Choroid plexus epithelial cell (primary cell): Measurements from ENCODE around the gene PTPN14.

Experiments
- DNase-seq: peaks from one replicate; pipeline ENCODE4 v3.0.0-alpha.2; 2010; ENCODE audit warnings: low read depth
- H3K4me3 ChIP-seq: 2 replicates; pipeline ENCODE4 v1.5.1; 2011; ENCODE audit warnings: low read depth, mild to moderate bottlenecking, control low read depth, low read length, moderate library complexity
- TF ChIP-seq, protein P1 (sequence below): conservative IDR thresholded peaks from 2 replicates; pipeline ENCODE4 v1.5.1; 2011; ENCODE audit warnings: low read depth, mild to moderate bottlenecking, control low read depth, inconsistent platforms, low read length, moderate library complexity

Gene PTPN14

DNA sequence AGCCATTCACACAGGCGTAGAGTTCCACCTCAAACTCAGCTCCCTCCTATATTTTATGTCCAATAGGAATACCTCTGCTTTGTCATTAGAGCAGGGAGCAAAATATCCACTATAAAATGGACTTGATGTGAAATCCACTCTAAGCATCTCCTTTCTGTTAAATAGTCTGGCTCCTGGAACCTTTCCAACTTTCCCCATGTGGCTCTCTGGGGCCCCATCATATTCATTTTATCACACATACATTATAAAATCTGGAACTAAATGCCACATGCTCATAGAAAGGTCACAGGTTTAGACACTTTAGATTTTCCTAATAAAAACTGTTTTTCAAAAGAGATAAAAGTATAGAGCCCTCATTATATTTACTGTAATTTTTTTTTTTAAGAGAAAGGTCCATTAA is 82.1 kb downstream of the PTPN14 start:
- TF ChIP-seq, protein P1, sequence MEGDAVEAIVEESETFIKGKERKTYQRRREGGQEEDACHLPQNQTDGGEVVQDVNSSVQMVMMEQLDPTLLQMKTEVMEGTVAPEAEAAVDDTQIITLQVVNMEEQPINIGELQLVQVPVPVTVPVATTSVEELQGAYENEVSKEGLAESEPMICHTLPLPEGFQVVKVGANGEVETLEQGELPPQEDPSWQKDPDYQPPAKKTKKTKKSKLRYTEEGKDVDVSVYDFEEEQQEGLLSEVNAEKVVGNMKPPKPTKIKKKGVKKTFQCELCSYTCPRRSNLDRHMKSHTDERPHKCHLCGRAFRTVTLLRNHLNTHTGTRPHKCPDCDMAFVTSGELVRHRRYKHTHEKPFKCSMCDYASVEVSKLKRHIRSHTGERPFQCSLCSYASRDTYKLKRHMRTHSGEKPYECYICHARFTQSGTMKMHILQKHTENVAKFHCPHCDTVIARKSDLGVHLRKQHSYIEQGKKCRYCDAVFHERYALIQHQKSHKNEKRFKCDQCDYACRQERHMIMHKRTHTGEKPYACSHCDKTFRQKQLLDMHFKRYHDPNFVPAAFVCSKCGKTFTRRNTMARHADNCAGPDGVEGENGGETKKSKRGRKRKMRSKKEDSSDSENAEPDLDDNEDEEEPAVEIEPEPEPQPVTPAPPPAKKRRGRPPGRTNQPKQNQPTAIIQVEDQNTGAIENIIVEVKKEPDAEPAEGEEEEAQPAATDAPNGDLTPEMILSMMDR: no peak
- no peak for DNase-seq
- H3K4me3 ChIP-seq: no peak overlapping the region

DNA sequence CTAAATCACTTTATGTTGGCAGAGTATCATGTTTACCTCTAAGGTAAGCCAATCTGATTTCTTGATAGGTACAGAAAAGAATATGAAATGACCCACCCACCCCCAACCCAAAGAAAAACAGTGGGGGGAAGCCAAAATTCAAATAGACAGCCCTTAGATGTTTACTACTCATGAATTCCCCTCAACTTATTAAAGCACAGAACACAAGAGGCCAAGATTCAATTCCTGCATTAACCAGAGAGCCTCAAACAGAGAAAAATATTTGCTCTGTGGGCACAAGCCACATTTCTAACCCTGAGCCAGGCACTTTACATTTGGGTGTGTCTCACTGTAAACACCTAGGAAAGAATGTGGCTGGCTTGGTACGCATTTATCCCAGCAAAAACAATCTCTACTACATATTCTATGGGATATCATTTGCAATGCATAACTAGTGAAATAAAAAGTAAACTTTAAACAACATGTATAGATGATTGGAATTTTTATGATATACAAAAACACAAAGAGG is 84.3 kb downstream of the PTPN14 start:
- no peak overlapping the region for H3K4me3 ChIP-seq
- TF ChIP-seq, protein P1: no peak
- DNase-seq: no peak

DNA sequence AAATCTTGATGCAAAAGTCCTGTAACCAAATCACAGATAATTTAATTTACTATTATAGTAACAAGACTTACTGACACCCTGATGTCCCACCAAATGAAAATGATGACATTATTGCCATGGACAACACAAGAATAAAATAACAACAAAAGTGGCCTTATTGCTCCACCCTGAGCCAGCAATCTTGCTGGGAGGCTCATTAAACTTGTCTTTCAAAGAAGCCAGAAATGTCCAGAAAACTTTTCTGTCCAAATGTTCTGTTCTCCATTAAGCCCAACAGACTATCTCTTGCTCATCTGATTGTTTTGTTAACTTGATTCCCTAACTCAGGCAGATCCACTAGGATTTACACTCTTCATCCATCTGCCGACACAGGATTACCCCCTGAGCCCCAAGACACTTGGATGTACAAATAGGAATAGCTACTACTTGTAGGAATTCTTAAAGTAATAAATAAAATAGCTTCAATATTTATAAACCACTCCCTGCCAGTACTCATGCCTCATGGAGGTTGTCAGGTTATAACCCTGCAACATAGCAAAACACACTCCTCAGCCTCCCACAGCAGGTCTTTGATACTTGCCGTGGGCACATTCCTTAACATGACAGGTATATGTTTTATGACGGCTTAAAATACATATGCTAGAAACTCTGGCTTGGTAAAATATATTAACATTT is 84.9 kb downstream of the PTPN14 start:
- DNase-seq: no peak
- H3K4me3 ChIP-seq: no peak overlapping the region
- TF ChIP-seq, protein P1: no peak

DNA sequence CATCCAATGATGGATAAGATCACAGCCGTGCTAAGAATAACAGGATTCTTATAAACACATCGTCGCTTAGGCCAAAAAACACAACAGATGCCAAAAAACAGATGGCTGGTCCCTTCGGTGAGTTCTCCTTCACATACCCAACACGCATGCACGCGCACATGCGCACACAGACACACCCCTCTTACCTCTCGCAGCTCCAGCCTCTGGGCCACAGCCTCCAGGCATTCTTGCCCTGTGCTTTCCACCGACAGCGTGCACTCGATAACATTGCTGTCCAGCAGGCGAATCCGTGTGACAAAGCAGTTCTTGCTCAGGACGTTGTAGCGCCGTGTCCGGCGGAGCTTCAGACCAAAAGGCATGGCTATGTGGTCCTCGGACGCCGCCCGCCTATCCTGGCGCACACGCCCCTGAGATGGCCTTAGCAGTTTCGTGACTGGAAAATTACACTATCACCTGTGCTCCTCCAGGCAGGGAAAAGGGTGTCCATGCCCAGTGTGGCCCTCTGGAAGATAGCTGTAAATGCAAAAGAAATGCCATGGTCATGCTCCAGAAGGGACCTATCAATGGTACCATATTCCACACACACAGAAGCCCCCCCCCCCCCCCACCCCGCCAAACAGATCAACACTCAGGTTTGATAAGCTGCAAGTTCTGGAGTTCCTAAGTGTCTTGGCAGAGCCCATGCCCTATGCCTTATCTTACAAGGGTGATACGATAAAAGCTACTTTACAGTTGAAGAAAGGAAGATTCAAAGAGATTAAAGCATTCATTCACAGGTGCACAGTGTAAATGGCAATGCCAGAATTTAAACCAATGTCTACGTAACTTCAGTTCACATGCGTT is 86.7 kb downstream of the PTPN14 start:
- H3K4me3 ChIP-seq: no peak overlapping the region
- no peak for DNase-seq
- TF ChIP-seq, protein P1: no peak

DNA sequence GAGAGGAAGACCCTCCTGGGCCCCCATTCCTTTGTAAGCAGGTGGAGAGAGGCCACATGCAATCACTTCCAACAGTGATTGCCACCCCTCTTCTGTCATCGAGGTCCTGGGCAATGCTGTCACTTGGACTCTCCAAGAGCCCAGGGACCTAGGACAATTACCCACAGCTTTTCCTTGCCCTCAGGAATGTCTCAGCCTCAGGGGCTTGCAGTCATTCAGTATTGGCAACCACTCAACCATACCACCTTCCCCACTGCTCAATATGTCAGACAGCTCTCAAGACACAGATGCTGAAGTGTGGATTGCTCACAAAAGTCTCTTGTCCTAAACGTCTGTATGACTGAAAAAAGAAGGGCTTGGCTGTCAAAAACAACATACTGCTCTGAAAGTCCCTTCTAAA is 87.8 kb downstream of the PTPN14 start:
- TF ChIP-seq, protein P1: no peak
- H3K4me3 ChIP-seq: no peak overlapping the region
- no peak for DNase-seq

DNA sequence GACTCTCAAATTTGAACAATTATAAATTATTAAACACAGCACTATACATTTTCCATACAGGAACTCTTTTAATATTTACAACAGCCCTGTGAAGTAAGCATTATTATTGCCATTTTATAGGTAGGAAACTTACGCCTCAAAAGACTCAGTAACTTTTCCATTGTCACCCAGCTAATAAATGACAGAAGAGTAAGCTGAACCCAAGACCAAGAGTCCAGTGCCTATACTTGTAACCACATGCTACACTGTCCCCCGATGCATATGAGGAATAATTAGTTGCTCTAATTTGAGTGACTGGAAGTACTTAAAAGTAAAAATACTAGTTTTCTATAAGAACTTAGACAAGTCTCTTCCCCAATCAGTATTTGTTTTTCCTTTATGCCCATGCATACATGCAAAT is 88.5 kb downstream of the PTPN14 start:
- TF ChIP-seq, protein P1: no peak
- DNase-seq: no peak

More for the DNA sequence above, 88.5 kb downstream of the PTPN14 start:
- H3K4me3 ChIP-seq: no peak overlapping the region
